SK-N-SH treated with all-trans-retinoic acid at 6 μM for 48 hours (cell line): Measurements from ENCODE around the gene TFEB.

Experiments
- BACH2 ChIP-seq: fragments of 250-450 bp; sonication (Bioruptor Pico); IDR thresholded peaks from 2 replicates; pipeline ENCODE4 v1.9.0; 2021; ENCODE audit warnings: mild to moderate bottlenecking, borderline replicate concordance
- ZFP3 ChIP-seq: fragments of 250-450 bp; sonication (Bioruptor Pico); IDR thresholded peaks from 2 replicates; pipeline ENCODE4 v1.5.0; 2020; ENCODE audit warnings: mild to moderate bottlenecking, moderate library complexity
- ZNF565 ChIP-seq: fragments of 450-650 bp; formaldehyde crosslinking; conservative IDR thresholded peaks from 2 replicates; pipeline ENCODE4 v1.5.0; 2020; ENCODE audit warnings: low read depth, mild to moderate bottlenecking, moderate library complexity

DNA sequence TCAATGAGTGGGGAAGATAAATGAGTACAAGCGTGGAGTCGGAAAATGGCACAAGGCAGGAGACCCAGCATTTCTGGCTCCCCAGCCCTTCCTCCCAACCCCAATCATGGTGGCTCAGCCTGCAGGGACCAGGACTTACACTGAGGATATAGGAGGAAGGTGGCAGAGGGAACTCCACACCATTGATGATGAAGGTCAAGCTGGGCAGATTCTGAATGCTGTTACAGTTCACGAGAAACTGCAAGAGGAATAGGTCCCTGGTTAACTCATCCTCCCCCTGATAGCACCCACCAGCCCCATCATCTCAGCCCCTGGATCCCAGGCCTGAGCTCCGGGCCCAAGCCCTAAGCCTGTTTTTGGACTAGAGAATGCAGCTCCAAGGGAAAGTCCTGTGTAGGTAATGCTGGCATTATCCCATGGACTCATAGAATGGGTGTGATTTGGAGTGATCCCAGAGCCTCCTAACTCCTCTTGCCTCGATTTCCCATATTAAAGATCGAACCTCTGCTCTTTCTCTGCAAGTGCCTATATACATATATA is 2.3 kb upstream of the TFEB start:
- TF ChIP-seq BACH2 (CRISPR knock-in tag) (no peak), ZFP3 (CRISPR knock-in tag) (no peak), ZNF565 (no peak)
